Measurements from ENCODE around the gene SFSWAP. TPM values are rescaled to one million over a fixed set of nuclear protein-coding genes. Genes with fewer than 3 reads are reported as not detected.

SFSWAP gene
- total RNA-seq, 4 donors from 2014 or later = 12.8 to 39.5 (median 25.9) TPM

DNA sequence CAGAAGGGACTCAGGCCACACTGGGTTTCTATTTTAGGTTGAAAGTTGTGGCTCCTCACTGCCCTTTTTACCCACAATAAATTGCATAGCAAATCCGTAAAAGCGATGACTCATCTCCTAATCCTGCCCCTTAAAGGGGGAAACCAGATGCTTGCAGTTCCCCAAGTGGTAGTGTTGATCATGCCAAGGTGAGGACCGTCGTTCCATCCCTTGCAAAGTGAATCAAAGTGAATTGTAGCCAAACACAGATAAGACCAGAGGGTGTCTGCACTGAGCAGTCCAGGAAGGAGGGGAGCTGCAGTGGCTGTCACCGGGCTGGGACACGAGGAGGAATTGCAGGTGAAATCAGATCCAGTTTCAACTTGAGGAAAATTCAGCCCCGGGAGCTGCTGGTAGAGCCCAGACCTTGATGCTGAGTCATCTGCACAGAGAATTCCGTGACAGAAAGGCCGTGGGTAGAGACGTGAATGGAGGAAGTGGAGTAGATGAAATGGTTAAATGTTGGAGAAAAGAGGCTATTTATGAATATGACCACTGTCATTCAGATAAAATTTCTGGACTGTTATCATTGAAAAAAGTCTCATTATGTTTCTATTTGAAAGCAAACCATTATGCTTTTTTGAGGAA lies 73.1 kb downstream of the SFSWAP start:
- intact Hi-C loops (cut with DNase I) = no loop called here
- Histone ChIP-seq H3K9me3 (no peaks in the 10 kb centered on the region), H3K4me3 (no peak overlapping the region), H3K36me3 (peaks cover 24 to 93% (median 25%) of the 10 kb centered on the region in 3 donors), H3K27ac (no peak overlapping the region), H3K27me3 (no peaks in the 10 kb centered on the region), H3K4me1 (peaks cover 0 to 12% (median 5%) of the 10 kb centered on the region in 3 donors)
- no peak for TF ChIP-seq POLR2A (IDR thresholded peaks at IDR 0.05)
- TF ChIP-seq, protein P1, sequence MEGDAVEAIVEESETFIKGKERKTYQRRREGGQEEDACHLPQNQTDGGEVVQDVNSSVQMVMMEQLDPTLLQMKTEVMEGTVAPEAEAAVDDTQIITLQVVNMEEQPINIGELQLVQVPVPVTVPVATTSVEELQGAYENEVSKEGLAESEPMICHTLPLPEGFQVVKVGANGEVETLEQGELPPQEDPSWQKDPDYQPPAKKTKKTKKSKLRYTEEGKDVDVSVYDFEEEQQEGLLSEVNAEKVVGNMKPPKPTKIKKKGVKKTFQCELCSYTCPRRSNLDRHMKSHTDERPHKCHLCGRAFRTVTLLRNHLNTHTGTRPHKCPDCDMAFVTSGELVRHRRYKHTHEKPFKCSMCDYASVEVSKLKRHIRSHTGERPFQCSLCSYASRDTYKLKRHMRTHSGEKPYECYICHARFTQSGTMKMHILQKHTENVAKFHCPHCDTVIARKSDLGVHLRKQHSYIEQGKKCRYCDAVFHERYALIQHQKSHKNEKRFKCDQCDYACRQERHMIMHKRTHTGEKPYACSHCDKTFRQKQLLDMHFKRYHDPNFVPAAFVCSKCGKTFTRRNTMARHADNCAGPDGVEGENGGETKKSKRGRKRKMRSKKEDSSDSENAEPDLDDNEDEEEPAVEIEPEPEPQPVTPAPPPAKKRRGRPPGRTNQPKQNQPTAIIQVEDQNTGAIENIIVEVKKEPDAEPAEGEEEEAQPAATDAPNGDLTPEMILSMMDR (IDR thresholded peaks at IDR 0.05) = no peak
- 26 to 34% methylated on average over 10 of the region's 10 CpGs for whole genome bisulfite sequencing, 2 donors
- DNase-seq = no peak

DNA sequence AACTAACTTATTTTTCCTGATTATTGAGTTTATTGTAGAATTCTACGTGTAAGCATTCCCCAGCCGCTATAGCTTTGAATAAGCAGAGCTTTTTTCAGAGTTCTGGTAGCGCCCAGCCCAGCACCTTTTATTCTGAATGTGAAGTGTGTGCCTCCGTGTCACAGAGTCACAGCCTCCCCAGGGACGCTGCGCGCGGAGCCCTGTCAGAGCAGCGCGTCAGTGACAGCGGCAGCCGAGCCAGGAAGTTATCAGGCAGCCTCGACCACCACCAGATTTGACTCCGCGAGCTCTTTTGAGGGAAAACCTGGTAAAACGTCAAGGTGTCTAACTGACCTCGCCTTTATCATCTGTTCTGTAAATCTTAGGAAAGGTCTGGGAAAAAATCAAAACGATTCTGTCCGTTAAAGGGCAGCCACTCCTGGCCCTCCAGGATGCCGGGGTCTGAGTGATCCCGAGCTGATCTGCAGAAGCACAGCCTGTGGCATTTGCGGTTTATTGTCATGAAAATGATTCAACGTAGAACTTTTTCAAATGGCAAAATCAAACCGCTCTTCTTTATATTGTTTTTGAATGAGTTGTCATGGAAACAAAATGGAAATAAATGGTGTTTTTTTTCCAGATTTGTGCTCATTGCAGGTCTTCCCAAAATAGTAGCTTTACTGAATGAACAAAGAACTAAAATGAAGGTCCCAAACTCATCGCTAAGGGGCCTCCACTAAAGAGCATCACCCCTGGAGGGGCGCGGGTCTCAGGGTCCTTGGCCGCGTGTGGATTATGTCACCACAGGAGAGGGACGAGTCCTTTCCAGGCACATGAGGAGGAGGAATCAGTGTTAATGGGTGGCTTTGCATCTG lies 74.2 kb downstream of the SFSWAP start:
- 91 to 94% methylated on average over 13 to 25 of the region's 30 CpGs for WGBS, 2 donors
- Histone ChIP-seq H3K4me1 (peaks cover 0 to 12% (median 5%) of the 10 kb centered on the region in 3 donors), H3K36me3 (peaks cover 22 to 93% (median 24%) of the 10 kb centered on the region in 3 donors), H3K27me3 (no peaks in the 10 kb centered on the region), H3K4me3 (no peak overlapping the region), H3K9me3 (no peaks in the 10 kb centered on the region), H3K27ac (no peak overlapping the region)
- DNase-seq = no peak
- no peak for TF ChIP-seq POLR2A (IDR thresholded peaks at IDR 0.05)
- TF ChIP-seq, protein P1 (IDR thresholded peaks at IDR 0.05) = no peak
- intact Hi-C loops (cut with DNase I) = no loop called here

DNA sequence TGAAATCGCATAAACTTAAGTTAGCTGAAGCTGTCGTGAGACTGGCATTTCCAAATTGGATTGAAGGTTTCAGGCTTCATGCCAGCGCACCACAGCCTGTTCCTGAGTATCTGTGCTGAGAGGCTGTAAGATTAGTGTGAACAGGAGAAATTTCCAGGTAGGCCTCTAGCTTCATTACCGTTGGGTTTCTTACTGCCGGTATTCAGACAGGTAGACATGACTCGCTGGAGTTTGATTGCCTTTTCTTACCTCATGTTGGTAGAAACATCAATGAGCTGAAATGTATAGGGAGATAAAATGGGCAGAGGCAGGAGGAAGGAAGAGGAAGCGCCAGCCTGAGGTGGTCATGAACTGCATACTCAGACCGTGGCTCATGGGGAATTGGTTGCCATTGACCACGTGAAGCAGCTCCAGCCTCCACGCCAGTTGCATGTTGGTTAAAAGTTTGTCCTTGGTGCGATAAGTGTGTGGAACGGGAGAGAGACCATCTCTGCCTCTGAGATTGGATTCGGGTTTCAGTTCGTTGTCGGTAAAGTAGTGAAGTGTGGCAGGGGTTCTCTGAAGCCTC lies 75.0 kb downstream of the SFSWAP start:
- TF ChIP-seq, protein P1 (IDR thresholded peaks at IDR 0.05) = no peak
- no peak for TF ChIP-seq POLR2A (IDR thresholded peaks at IDR 0.05)
- Histone ChIP-seq H3K4me3 (no peak overlapping the region), H3K9me3 (no peaks in the 10 kb centered on the region), H3K27ac (no peak overlapping the region), H3K36me3 (peaks cover 22 to 93% (median 26%) of the 10 kb centered on the region in 3 donors), H3K27me3 (no peaks in the 10 kb centered on the region), H3K4me1 (peaks cover 0 to 12% (median 5%) of the 10 kb centered on the region in 3 donors)
- no peak for DNase-seq
- WGBS, 2 donors = 87 to 92% methylated on average over 9 to 14 of the region's 15 CpGs
- intact Hi-C loops (cut with DNase I) = no loop called here

DNA sequence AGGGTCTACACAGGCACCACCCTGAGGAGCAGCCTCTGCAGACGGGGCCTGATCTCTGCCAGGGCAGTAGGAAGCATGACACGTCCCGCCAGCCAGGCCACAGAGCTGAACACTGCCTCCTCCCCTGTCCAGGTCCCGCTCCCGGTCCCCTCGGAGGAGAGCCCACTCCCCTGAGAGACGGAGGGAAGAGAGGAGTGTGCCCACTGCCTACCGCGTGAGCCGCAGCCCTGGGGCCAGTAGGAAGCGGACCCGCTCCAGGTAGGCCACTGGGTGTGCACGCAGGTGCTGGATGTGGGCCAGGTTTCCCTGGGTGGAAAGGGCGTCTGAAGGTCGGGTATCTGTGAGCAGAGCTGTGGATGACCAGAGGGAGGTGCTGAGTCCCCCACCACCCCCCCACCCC lies 75.4 kb downstream of the SFSWAP start:
- DNase-seq = no peak
- no peaks in the 10 kb centered on the region for H3K9me3 ChIP-seq
- WGBS, 2 donors = no CpG with 5 or more reads among the region's 15 CpGs
- no peaks in the 10 kb centered on the region for H3K27me3 ChIP-seq
- TF ChIP-seq, protein P1 (IDR thresholded peaks at IDR 0.05) = no peak
- no peak for TF ChIP-seq POLR2A (IDR thresholded peaks at IDR 0.05)
- H3K4me3 ChIP-seq = no peak overlapping the region
- H3K4me1 ChIP-seq = peaks cover 0 to 12% (median 5%) of the 10 kb centered on the region in 3 donors
- peaks cover 21 to 93% (median 26%) of the 10 kb centered on the region in 3 donors for H3K36me3 ChIP-seq
- intact Hi-C loops (cut with DNase I) = no loop called here
- no peak overlapping the region for H3K27ac ChIP-seq
